ENCODE results near the gene RAC3. TPM values are rescaled to one million over a fixed set of nuclear protein-coding genes. Genes with fewer than 3 reads are reported as not detected.

Gene RAC3
- total and polyA plus RNA-seq, 8 donors: 0.97 to 12.6 (median 2.5) TPM

DNA sequence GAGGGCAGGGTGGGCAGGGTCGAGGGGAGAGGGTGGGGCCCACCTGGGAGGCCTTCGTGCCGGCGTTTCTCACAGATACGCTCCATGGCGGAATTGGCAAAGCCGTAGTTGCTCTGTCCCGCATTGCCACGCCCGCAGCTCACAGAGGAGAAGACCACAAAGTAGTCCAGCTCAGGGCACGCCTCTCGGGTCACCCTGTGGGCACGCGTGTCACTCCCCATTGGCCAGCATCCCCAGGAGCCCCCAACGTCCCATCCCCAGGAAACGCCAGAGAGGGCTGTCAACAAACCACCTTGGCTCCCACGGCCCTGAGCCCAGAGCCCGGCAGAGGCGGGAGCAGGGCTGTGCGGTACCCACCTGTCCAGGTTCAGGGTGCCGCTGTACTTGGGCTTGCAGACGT lies 50.5 kb downstream of the RAC3 start:
- Histone ChIP-seq H3K9me3 (no peaks in the 10 kb centered on the region), H3K27me3 (no peaks in the 10 kb centered on the region), H3K4me3 (no peak overlapping the region), H3K4me1 (no peaks in the 10 kb centered on the region), H3K36me3 (peaks cover 0 to 40% (median 18%) of the 10 kb centered on the region in 3 donors), H3K27ac (no peak overlapping the region)
- WGBS, 2 donors: 91 to 92% methylated on average over 18 to 22 of the region's 22 CpGs
- intact Hi-C loops (cut with DNase I): no loop called here
- ATAC-seq (no peak), FAIRE-seq (no peak), DNase-seq (peak in 1 of 6 donors; percentile 71)
- no peak for TF ChIP-seq CTCF (IDR thresholded peaks at IDR 0.05)

DNA sequence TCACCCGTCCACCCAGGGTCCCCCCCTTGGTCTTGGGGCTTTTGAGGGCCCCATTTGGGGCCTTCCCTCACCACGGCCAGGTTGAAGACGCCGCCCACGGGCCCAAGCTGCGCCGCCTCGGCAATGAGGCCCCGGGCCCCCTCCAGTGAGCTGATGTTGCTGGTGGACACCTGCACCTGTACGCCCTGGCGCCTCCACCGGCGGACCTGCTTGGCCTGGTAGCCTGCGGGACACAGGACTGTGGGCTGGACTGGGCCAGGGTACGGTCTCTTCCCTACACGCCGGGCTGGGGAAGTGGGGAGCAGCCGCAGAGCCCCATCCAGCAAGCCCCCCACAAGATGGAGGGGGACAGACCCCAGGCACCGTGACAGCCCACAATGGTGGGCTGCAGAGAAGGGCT lies 51.0 kb downstream of the RAC3 start:
- H3K36me3 ChIP-seq: peaks cover 0 to 40% (median 21%) of the 10 kb centered on the region in 3 donors
- no peak for ATAC-seq
- H3K9me3 ChIP-seq: no peaks in the 10 kb centered on the region
- TF ChIP-seq CTCF (IDR thresholded peaks at IDR 0.05): no peak
- peak in 1 of 6 donors; percentile 77 for DNase-seq
- FAIRE-seq: no peak
- H3K27me3 ChIP-seq: no peaks in the 10 kb centered on the region
- no peak overlapping the region for H3K4me3 ChIP-seq
- intact Hi-C loops (cut with DNase I): no loop called here
- no peaks in the 10 kb centered on the region for H3K4me1 ChIP-seq
- H3K27ac ChIP-seq: no peak overlapping the region
- 89 to 94% methylated on average over 17 to 19 of the region's 19 CpGs for WGBS, 2 donors

- intact Hi-C loops (cut with DNase I): no loop called here
- no peaks in the 10 kb centered on the region for H3K4me1 ChIP-seq
- TF ChIP-seq CTCF (IDR thresholded peaks at IDR 0.05): no peak
- WGBS, 2 donors: 94 to 97% methylated on average over 24 of the region's 24 CpGs
- H3K27ac ChIP-seq: no peak overlapping the region
- DNase-seq: peak in 1 of 6 donors; percentile 64
- no peaks in the 10 kb centered on the region for H3K27me3 ChIP-seq
- ATAC-seq: no peak
- no peaks in the 10 kb centered on the region for H3K9me3 ChIP-seq
- FAIRE-seq: no peak
- H3K4me3 ChIP-seq: no peak overlapping the region
- peaks cover 0 to 44% (median 26%) of the 10 kb centered on the region in 3 donors for H3K36me3 ChIP-seq
Measured at GRCh38 chr17:82083009-82083408, 51.5 kb downstream of the RAC3 start.

Other genes with a start within 250 kb of the RAC3 start
- gene GCGR, start 227.5 kb upstream of the RAC3 start, total RNA-seq: 1 to 10 TPM in 2 of 6 donors, under 1 TPM in 3, not detected in 1; 0.28 to 2.1 (median 0.79) TPM
- 10 to 100 TPM in 1 of 2 donors, 1 to 10 TPM in 1; 7.3 to 22.7 TPM for gene GCGR, start 227.5 kb upstream of the RAC3 start, polyA plus RNA-seq
- 10 to 100 TPM; 28.9 to 64.0 (median 50.2) TPM for gene MCRIP1, start 198.4 kb upstream of the RAC3 start, total RNA-seq
- 100 to 1,000 TPM; 133 to 203 TPM for gene MCRIP1, start 198.4 kb upstream of the RAC3 start, polyA plus RNA-seq
- gene PPP1R27, start 196.6 kb upstream of the RAC3 start, total RNA-seq: under 1 TPM in 1 of 6 donors, not detected in 5; 0.19 TPM
- gene PPP1R27, start 196.6 kb upstream of the RAC3 start, polyA plus RNA-seq: 1 to 10 TPM; 1.1 to 1.5 TPM
- 1,000 to 10,000 TPM; 1,057 to 2,130 (median 1,556) TPM for gene P4HB, start 171.1 kb upstream of the RAC3 start, total RNA-seq
- gene P4HB, start 171.1 kb upstream of the RAC3 start, polyA plus RNA-seq: 1,000 to 10,000 TPM in 1 of 2 donors, 100 to 1,000 TPM in 1; 876 to 1,399 TPM
- gene ARHGDIA, start 160.3 kb upstream of the RAC3 start, total RNA-seq: 100 to 1,000 TPM in 5 of 6 donors, 10 to 100 TPM in 1; 99.5 to 170 (median 160) TPM
- gene ARHGDIA, start 160.3 kb upstream of the RAC3 start, polyA plus RNA-seq: 100 to 1,000 TPM; 157 to 225 TPM
- gene ALYREF, start 140.1 kb upstream of the RAC3 start, total RNA-seq: 10 to 100 TPM; 14.4 to 27.8 (median 23.4) TPM
- 10 to 100 TPM; 10.3 to 22.6 TPM for gene ALYREF, start 140.1 kb upstream of the RAC3 start, polyA plus RNA-seq
- 10 to 100 TPM; 33.3 to 45.5 (median 42.5) TPM for gene ANAPC11, start 140.0 kb upstream of the RAC3 start, total RNA-seq
- 100 to 1,000 TPM in 1 of 2 donors, 10 to 100 TPM in 1; 95.1 to 112 TPM for gene ANAPC11, start 140.0 kb upstream of the RAC3 start, polyA plus RNA-seq
- under 1 TPM in 4 of 6 donors, not detected in 2; 0.19 to 0.62 (median 0.34) TPM for gene NPB, start 129.4 kb upstream of the RAC3 start, total RNA-seq
- under 1 TPM; 0.34 to 0.45 TPM for gene NPB, start 129.4 kb upstream of the RAC3 start, polyA plus RNA-seq
- 10 to 100 TPM in 5 of 6 donors, 1 to 10 TPM in 1; 9.0 to 20.7 (median 15.0) TPM for gene PCYT2, start 120.3 kb upstream of the RAC3 start, total RNA-seq
- 10 to 100 TPM; 22.3 to 35.3 TPM for gene PCYT2, start 120.3 kb upstream of the RAC3 start, polyA plus RNA-seq
- 10 to 100 TPM in 5 of 6 donors, 1 to 10 TPM in 1; 9.6 to 18.1 (median 12.0) TPM for gene SIRT7, start 113.5 kb upstream of the RAC3 start, total RNA-seq
- 10 to 100 TPM; 33.8 to 40.2 TPM for gene SIRT7, start 113.5 kb upstream of the RAC3 start, polyA plus RNA-seq
- 10 to 100 TPM in 1 of 6 donors, 1 to 10 TPM in 5; 6.4 to 11.1 (median 8.0) TPM for gene MAFG, start 103.9 kb upstream of the RAC3 start, total RNA-seq
- gene MAFG, start 103.9 kb upstream of the RAC3 start, polyA plus RNA-seq: 1 to 10 TPM; 6.9 to 8.2 TPM
- gene PYCR1, start 94.4 kb upstream of the RAC3 start, total RNA-seq: 100 to 1,000 TPM in 1 of 6 donors, 10 to 100 TPM in 5; 30.6 to 158 (median 52.3) TPM
- gene PYCR1, start 94.4 kb upstream of the RAC3 start, polyA plus RNA-seq: 10 to 100 TPM; 25.4 to 36.9 TPM
- gene MYADML2, start 84.4 kb upstream of the RAC3 start, total RNA-seq: not detected
- not detected for gene MYADML2, start 84.4 kb upstream of the RAC3 start, polyA plus RNA-seq
- under 1 TPM in 5 of 6 donors, not detected in 1; 0.14 to 0.44 (median 0.16) TPM for gene NOTUM, start 70.5 kb upstream of the RAC3 start, total RNA-seq
- under 1 TPM; 0.21 to 0.27 TPM for gene NOTUM, start 70.5 kb upstream of the RAC3 start, polyA plus RNA-seq
- gene ASPSCR1, start 54.0 kb upstream of the RAC3 start, total RNA-seq: 10 to 100 TPM; 12.2 to 25.7 (median 16.2) TPM
- gene ASPSCR1, start 54.0 kb upstream of the RAC3 start, polyA plus RNA-seq: 10 to 100 TPM; 70.8 to 78.8 TPM
- gene CENPX, start 8.8 kb upstream of the RAC3 start, total RNA-seq: 10 to 100 TPM; 14.0 to 28.6 (median 16.4) TPM
- gene CENPX, start 8.8 kb upstream of the RAC3 start, polyA plus RNA-seq: 10 to 100 TPM; 43.6 to 62.4 TPM
- gene LRRC45, start 8.4 kb upstream of the RAC3 start, total RNA-seq: 1 to 10 TPM; 5.3 to 9.9 (median 6.2) TPM
- 10 to 100 TPM; 20.0 to 21.6 TPM for gene LRRC45, start 8.4 kb upstream of the RAC3 start, polyA plus RNA-seq
- 10 to 100 TPM; 34.8 to 87.4 (median 51.1) TPM for gene DCXR, start 6.0 kb downstream of the RAC3 start, total RNA-seq
- gene DCXR, start 6.0 kb downstream of the RAC3 start, polyA plus RNA-seq: 100 to 1,000 TPM in 1 of 2 donors, 10 to 100 TPM in 1; 86.7 to 108 TPM
- 10 to 100 TPM; 18.2 to 30.8 (median 28.4) TPM for gene RFNG, start 20.1 kb downstream of the RAC3 start, total RNA-seq
- gene RFNG, start 20.1 kb downstream of the RAC3 start, polyA plus RNA-seq: 10 to 100 TPM; 57.9 to 59.1 TPM
- gene GPS1, start 20.2 kb downstream of the RAC3 start, total RNA-seq: 10 to 100 TPM; 43.0 to 61.9 (median 49.1) TPM
- 100 to 1,000 TPM; 142 to 149 TPM for gene GPS1, start 20.2 kb downstream of the RAC3 start, polyA plus RNA-seq
- 10 to 100 TPM; 56.0 to 89.2 (median 63.7) TPM for gene DUS1L, start 34.1 kb downstream of the RAC3 start, total RNA-seq
- gene DUS1L, start 34.1 kb downstream of the RAC3 start, polyA plus RNA-seq: 100 to 1,000 TPM; 138 to 186 TPM
- 10 to 100 TPM; 12.4 to 69.4 (median 31.5) TPM for gene FASN, start 66.6 kb downstream of the RAC3 start, total RNA-seq
- gene FASN, start 66.6 kb downstream of the RAC3 start, polyA plus RNA-seq: 10 to 100 TPM; 31.8 to 50.2 TPM
- gene CCDC57, start 181.2 kb downstream of the RAC3 start, total RNA-seq: 10 to 100 TPM; 19.6 to 31.8 (median 22.9) TPM
- 100 to 1,000 TPM; 135 to 176 TPM for gene CCDC57, start 181.2 kb downstream of the RAC3 start, polyA plus RNA-seq
- gene SLC16A3, start 197.4 kb downstream of the RAC3 start, total RNA-seq: 10 to 100 TPM in 2 of 6 donors, 1 to 10 TPM in 4; 1.2 to 22.8 (median 4.2) TPM
- 1 to 10 TPM; 3.5 TPM for gene SLC16A3, start 197.4 kb downstream of the RAC3 start, polyA plus RNA-seq
- 10 to 100 TPM; 47.1 to 81.6 (median 62.5) TPM for gene CSNK1D, start 242.0 kb downstream of the RAC3 start, total RNA-seq
- gene CSNK1D, start 242.0 kb downstream of the RAC3 start, polyA plus RNA-seq: 100 to 1,000 TPM; 101 to 107 TPM

All from pancreas (tissue), 10 donors.